HepG2 (cell line): ENCODE data around the gene CSRP3. TPM values are rescaled to one million over a fixed set of nuclear protein-coding genes. Genes with fewer than 3 reads are reported as not detected.

Source experiments
- EEA1 ChIP-seq: sonication (generic); formaldehyde crosslinking; IDR thresholded peaks from 2 replicates; pipeline ENCODE4 v1.5.1; 2020; ENCODE audit warnings: mild to moderate bottlenecking, missing genetic modification reagents, borderline replicate concordance
- ETV5 ChIP-seq: IDR thresholded peaks from 2 replicates; pipeline ENCODE4 v1.6.1; 2018; ENCODE audit warnings: missing biosample characterization, missing genetic modification reagents, inconsistent platforms, borderline replicate concordance
- GPN1 ChIP-seq: sonication (generic); formaldehyde crosslinking; IDR thresholded peaks from 2 replicates; pipeline ENCODE4 v1.5.1; 2020; ENCODE audit warnings: missing genetic modification reagents, borderline replicate concordance
- JDP2 ChIP-seq: sonication (generic); formaldehyde crosslinking; IDR thresholded peaks from 2 replicates; pipeline ENCODE4 v1.8.1; 2022; ENCODE audit warnings: missing genetic modification reagents, borderline replicate concordance
- MTA1 ChIP-seq: sonication (generic); formaldehyde crosslinking; IDR thresholded peaks from 2 replicates; pipeline ENCODE4 v1.4.0; 2020; ENCODE audit warnings: missing genetic modification reagents, mild to moderate bottlenecking, borderline replicate concordance
- SALL1 ChIP-seq: sonication (generic); formaldehyde crosslinking; IDR thresholded peaks from 2 replicates; pipeline ENCODE4 v1.8.0; 2022; ENCODE audit warnings: mild to moderate bottlenecking, missing genetic modification reagents
- SOX13 ChIP-seq, 3 experiments: fragments of 450-650 bp in 1 of 3; sonication (generic) in 1 of 3; formaldehyde crosslinking in 1 of 3; IDR thresholded peaks in 2 of 3; conservative IDR thresholded peaks in 1 of 3; 2 replicates each; pipeline versions ENCODE4 v1.5.0 to v1.6.1; 2016 to 2020; ENCODE audit warnings: antibody characterized with exemption in 1 of 3, mild to moderate bottlenecking in 1 of 3, missing compliant biosample characterization in 1 of 3, missing genetic modification reagents in 1 of 3, moderate library complexity in 1 of 3
- ZBTB40 ChIP-seq, 2 experiments: fragments of 450-650 bp in 1 of 2; sonication (generic) in 1 of 2; formaldehyde crosslinking in 1 of 2; IDR thresholded peaks; 2 replicates each; pipeline versions ENCODE4 v1.6.1 to v1.8.0; 2016 to 2022; ENCODE audit warnings: antibody characterized with exemption in 1 of 2, mild to moderate bottlenecking in 1 of 2, missing genetic modification reagents in 1 of 2
- ZNF10 ChIP-seq: sonication (generic); formaldehyde crosslinking; IDR thresholded peaks from 2 replicates; pipeline ENCODE4 v1.4.0; 2020; ENCODE audit warnings: mild to moderate bottlenecking, low read depth, missing genetic modification reagents, borderline replicate concordance
- ZNF549 ChIP-seq: sonication (generic); formaldehyde crosslinking; IDR thresholded peaks from 2 replicates; pipeline ENCODE4 v1.5.0; 2020; ENCODE audit warnings: missing genetic modification reagents
- polyA plus RNA-seq, 8 experiments: library from polyadenylated mRNA; depleted of rRNA in 3 of 8; stranded (reverse) in 7 of 8; unstranded in 1 of 8; fragments of >200 nt; fragmentation: Illumina TruSeq in 4 of 8; extraction: Trizol in 4 of 8; gene quantifications; 2 replicates each; pipeline versions ENCODE4 v1.2.1 to v1.2.3, GENCODE V29; 2011 to 2016; ENCODE audit warnings: low read depth in 4 of 8, missing spikeins in 1 of 8, mixed read lengths in 1 of 8; ENCODE audit not compliant: insufficient read depth in 1 of 8
- total RNA-seq, 5 experiments: library from RNA; depleted of rRNA; stranded (reverse); fragments of >200 nt; fragmentation: Illumina TruSeq; extraction: Trizol; gene quantifications; 2 replicates each; pipeline ENCODE4 v1.2.3, GENCODE V29; 2016; ENCODE audit warnings: low read depth in 1 of 5
- TF ChIP-seq, protein P1 (sequence below): sonication (generic); formaldehyde crosslinking; IDR thresholded peaks from 2 replicates; pipeline ENCODE4 v1.4.0; 2020; ENCODE audit warnings: missing genetic modification reagents
- TF ChIP-seq, protein P2 (sequence below): sonication (generic); formaldehyde crosslinking; IDR thresholded peaks from 2 replicates; pipeline ENCODE4 v1.8.1; 2023; ENCODE audit warnings: missing genetic modification reagents, inconsistent platforms, borderline replicate concordance

CSRP3 gene
- total and polyA plus RNA-seq, 2 of the 13 experiments (the other 11 are each of a cell fraction or from before 2014, with no cell fraction given), result not detected

GRCh38 chr11:19237813-19238212 is 36.0 kb upstream of the CSRP3 start (continued):
- TF ChIP-seq, protein P1, sequence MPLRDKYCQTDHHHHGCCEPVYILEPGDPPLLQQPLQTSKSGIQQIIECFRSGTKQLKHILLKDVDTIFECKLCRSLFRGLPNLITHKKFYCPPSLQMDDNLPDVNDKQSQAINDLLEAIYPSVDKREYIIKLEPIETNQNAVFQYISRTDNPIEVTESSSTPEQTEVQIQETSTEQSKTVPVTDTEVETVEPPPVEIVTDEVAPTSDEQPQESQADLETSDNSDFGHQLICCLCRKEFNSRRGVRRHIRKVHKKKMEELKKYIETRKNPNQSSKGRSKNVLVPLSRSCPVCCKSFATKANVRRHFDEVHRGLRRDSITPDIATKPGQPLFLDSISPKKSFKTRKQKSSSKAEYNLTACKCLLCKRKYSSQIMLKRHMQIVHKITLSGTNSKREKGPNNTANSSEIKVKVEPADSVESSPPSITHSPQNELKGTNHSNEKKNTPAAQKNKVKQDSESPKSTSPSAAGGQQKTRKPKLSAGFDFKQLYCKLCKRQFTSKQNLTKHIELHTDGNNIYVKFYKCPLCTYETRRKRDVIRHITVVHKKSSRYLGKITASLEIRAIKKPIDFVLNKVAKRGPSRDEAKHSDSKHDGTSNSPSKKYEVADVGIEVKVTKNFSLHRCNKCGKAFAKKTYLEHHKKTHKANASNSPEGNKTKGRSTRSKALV (CRISPR knock-in tag), result no peak
- TF ChIP-seq SOX13 (IDR thresholded peaks at IDR 0.05) (no peak), SOX13 (CRISPR knock-in tag; conservative IDR thresholded peaks at IDR 0.05 in 1 of 2, IDR thresholded peaks at IDR 0.05 in 1 of 2) (0 out of 4 replicates have a peak, but pooled peaks of 1 of the 2 experiments have one; percentile 30), JDP2 (CRISPR knock-in tag) (no peak), MTA1 (no peak), ZBTB40 (IDR thresholded peaks at IDR 0.05) (no peak), ZBTB40 (CRISPR knock-in tag; IDR thresholded peaks at IDR 0.05) (no peak), ZNF10 (CRISPR knock-in tag) (no peak), EEA1 (CRISPR knock-in tag) (no peak), GPN1 (no peak), ETV5 (CRISPR knock-in tag) (no peak), SALL1 (CRISPR knock-in tag) (peak; percentile 29; the same call in 1 of the 2 replicates), ZNF549 (no peak)
- TF ChIP-seq, protein P2, sequence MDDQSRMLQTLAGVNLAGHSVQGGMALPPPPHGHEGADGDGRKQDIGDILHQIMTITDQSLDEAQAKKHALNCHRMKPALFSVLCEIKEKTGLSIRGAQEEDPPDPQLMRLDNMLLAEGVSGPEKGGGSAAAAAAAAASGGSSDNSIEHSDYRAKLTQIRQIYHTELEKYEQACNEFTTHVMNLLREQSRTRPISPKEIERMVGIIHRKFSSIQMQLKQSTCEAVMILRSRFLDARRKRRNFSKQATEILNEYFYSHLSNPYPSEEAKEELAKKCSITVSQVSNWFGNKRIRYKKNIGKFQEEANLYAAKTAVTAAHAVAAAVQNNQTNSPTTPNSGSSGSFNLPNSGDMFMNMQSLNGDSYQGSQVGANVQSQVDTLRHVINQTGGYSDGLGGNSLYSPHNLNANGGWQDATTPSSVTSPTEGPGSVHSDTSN (CRISPR knock-in tag), result no peak
